Measurements from ENCODE around the gene HPSE2.

DNA sequence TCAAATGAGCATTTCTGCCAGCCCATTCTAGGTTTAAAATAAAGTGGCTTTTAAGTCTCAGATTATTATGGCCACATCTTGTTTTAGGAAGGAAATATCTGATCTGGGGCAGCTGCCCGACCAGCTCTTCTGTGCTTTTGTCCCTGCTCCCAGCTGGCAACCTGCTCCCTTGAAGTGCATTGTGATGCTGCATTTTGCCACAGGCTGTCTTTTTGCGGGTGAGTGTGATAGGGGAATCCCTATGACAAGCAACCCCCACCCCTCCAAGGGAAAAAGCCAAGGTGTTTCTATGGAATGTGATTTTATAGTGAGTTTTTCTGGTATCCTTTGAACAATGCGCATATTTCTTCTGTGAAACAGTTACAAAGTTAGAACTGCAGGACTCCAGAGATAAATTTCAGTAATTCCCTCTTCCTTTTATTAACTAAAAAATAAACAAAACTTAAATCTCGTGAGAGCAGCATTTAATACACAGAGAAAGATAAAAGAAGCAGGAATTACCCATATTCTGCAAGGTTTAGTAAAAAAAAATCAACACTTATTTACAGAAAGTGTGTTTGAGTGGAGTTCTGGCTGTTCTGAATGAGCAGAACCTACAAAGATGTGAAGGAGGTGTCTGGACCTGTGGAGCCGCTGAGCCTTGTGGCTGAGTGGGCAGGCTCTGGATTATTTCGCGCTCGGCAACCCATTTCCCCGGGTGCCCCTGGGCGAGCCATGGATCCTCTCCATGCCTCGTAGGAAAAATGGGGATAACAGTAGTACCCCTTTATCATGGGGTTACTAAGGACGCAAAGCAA, 778.8 kb downstream of the HPSE2 start:
- TF ChIP-seq SUZ12 (IDR thresholded peaks at IDR 0.05; ENCODE audit: extremely low read depth, insufficient read depth, insufficient read length) (no peak), ZNF274 (IDR thresholded peaks at IDR 0.05; ENCODE audit: low read depth, low read length) (no peak), YY1 (IDR thresholded peaks at IDR 0.05; ENCODE audit: insufficient read depth, insufficient read length) (no peak)

All from NT2/D1 (cell line).